Left ventricle myocardium inferior (tissue), 1 donor: ENCODE results near the gene ART5. TPM values are rescaled to one million over a fixed set of nuclear protein-coding genes. Genes with fewer than 3 reads are reported as not detected.
"Not testable (repeated sequence)": the region's sequence is repeated elsewhere in the genome, so short reads cannot be mapped to it uniquely, and the experiment has no call there.

Experiments
- DNase-seq: peaks from one replicate; pipeline ENCODE4 v3.0.0-alpha.2; 2020
- H3K27ac ChIP-seq: fragments of 200-600 bp; replicated peaks from 2 replicates; pipeline ENCODE4 v1.8.0; 2021
- H3K27me3 ChIP-seq: fragments of 200-600 bp; 2 replicates; pipeline ENCODE4 v1.8.0; 2021; ENCODE audit warnings: low read depth
- H3K36me3 ChIP-seq: fragments of 200-600 bp; 2 replicates; pipeline ENCODE4 v1.8.0; 2021
- H3K4me1 ChIP-seq: fragments of 200-600 bp; 2 replicates; pipeline ENCODE4 v1.8.0; 2021
- H3K4me3 ChIP-seq: fragments of 200-600 bp; 2 replicates; pipeline ENCODE4 v1.8.0; 2021; ENCODE audit warnings: mild to moderate bottlenecking, moderate library complexity
- H3K9me3 ChIP-seq: fragments of 200-600 bp; replicated peaks from 2 replicates; pipeline ENCODE4 v1.8.0; 2021
- intact Hi-C: fragments of 100-400 bp; cut with micrococcal nuclease; formaldehyde crosslinking; loops from one replicate; pipeline ENCODE4 v1.11.0; 2022
- total RNA-seq: library from RNA; stranded (reverse); fragmentation: NEBNext Ultra II Directional; extraction: Animal tissue kit (Norgen Biotek cat#: 25700); gene quantifications from one replicate; pipeline ENCODE4 v1.2.1, GENCODE V29; 2021
- TF ChIP-seq, protein P1 (sequence below): fragments of 200-600 bp; IDR thresholded peaks from 2 replicates; pipeline ENCODE4 v1.8.0; 2021; ENCODE audit warnings: antibody characterized with exemption, mild to moderate bottlenecking, borderline replicate concordance
- donor health status: DM: no; HTN: yes; CAD: no; lungs with severe emphysema.

The ART5 gene
- total RNA-seq, 1 donor from 2014 or later: 1.4 TPM

DNA sequence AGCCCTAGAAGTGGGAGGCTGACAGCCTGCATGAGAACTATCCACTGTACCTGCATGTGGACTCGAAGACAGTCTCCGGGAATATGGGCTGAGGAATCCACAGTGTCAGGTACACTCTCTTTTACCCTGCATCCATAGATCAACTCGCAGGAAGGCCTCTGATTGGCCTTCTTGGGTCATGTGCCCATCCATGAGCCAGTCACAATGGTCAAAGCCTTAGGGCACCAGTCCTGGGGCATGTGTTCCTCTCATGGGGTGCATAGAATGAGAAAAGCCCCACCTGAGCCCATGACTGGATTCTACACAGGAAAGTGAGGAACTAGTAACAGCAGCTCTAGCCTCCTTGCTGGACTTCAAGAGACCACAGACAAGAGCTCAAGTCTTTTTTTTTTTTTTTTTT, 13.8 kb upstream of the ART5 start:
- intact Hi-C loops: no loop called here
- Histone ChIP-seq H3K4me3 (no peak overlapping the region), H3K27me3 (no peaks in the 10 kb centered on the region), H3K4me1 (no peaks in the 10 kb centered on the region), H3K36me3 (no peaks in the 10 kb centered on the region), H3K27ac (no peak overlapping the region), H3K9me3 (no peaks in the 10 kb centered on the region)
- TF ChIP-seq, protein P1, sequence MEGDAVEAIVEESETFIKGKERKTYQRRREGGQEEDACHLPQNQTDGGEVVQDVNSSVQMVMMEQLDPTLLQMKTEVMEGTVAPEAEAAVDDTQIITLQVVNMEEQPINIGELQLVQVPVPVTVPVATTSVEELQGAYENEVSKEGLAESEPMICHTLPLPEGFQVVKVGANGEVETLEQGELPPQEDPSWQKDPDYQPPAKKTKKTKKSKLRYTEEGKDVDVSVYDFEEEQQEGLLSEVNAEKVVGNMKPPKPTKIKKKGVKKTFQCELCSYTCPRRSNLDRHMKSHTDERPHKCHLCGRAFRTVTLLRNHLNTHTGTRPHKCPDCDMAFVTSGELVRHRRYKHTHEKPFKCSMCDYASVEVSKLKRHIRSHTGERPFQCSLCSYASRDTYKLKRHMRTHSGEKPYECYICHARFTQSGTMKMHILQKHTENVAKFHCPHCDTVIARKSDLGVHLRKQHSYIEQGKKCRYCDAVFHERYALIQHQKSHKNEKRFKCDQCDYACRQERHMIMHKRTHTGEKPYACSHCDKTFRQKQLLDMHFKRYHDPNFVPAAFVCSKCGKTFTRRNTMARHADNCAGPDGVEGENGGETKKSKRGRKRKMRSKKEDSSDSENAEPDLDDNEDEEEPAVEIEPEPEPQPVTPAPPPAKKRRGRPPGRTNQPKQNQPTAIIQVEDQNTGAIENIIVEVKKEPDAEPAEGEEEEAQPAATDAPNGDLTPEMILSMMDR: no peak
- DNase-seq: no peak

DNA sequence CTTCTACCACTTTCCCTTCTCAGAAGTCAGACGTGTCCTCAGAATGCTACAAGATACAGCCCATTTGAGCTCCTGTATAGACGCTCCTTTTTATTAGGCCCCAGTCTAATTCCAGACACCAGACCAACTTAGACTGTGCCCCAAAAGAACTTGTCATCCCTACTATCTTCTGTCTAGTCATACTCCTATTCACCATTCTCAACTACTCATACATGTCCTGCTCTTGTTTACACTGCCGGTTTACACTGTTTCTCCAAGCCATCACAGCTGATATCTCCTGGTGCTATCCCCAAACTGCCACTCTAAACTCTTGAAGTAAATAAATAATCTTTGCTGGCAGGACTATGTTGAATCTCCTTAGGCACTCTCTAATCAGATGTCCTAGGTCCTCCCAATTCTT, 10.7 kb upstream of the ART5 start:
- H3K27me3 ChIP-seq, intact Hi-C loops, H3K9me3 ChIP-seq, H3K4me1 ChIP-seq, DNase-seq, H3K27ac ChIP-seq, H3K36me3 ChIP-seq, H3K4me3 ChIP-seq: not testable (repeated sequence)

DNA sequence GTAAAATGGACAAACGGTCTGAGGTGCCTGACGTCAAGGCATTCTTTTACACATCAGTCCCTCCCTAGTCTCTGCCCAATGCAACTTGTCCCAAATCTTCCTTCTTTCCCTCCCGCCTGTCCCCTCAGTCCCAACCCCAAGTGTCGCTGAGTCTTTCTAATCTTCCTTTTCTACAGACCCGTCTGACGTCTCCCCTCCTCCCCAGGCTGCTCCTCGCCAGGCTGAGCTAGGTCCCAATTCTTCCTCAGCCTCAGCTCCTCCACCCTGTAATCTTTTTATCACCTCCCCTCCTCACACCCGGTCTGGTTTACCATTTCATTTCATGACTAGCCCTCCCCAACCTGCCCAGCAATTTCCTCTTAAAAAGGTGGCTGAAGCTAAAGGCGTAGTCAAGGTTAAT, 7.6 kb upstream of the ART5 start:
- DNase-seq, H3K27me3 ChIP-seq, H3K36me3 ChIP-seq, H3K9me3 ChIP-seq, H3K27ac ChIP-seq, intact Hi-C loops, H3K4me3 ChIP-seq: not testable (repeated sequence)
- H3K4me1 ChIP-seq: peaks cover 15% of the 10 kb centered on the region

DNA sequence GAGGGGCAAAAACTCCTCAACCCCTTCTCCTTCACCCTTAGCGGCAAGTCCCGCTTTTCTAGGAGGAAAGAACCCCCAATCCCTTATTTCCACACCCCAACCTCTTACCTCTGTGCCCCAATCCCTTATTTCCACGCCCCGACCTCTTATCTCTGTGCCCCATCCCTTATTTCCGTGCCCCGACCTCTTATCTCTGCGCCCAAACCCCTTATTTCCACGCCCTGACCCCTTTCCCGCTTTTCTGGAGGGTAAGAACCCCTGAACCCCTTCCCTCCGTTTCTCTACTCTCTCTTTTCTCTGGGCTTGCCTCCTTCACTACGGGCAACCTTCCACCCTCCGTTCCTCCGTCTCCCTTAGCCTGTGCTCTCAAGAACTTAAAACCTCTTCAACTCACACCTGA, 7.1 kb upstream of the ART5 start:
- H3K27ac ChIP-seq, intact Hi-C loops: not testable (repeated sequence)

DNA sequence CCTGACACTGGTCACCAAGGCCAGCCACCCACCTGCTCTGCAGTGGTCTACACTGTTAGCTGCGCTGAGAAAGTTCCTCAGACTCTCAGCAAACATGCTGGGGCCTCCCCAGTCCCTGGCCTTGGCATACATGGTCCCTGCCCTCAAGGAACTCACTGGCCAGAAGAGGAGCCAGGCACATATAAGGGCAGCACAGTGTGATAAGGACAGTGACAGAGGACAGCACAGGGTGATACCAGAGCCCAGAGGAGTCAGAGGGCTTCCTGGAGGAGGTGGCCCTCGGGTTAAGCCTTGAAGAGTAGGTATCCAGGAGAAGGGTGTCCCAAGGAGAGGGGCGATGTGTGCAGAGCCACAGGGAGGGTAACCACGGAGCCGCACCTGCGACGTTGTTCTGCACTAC, 3.8 kb upstream of the ART5 start:
- no peak for DNase-seq
- Histone ChIP-seq H3K9me3 (no peaks in the 10 kb centered on the region), H3K4me1 (peaks cover 39% of the 10 kb centered on the region), H3K27ac (peak overlapping the region; percentile 92), H3K27me3 (peaks cover 9% of the 10 kb centered on the region), H3K36me3 (no peaks in the 10 kb centered on the region), H3K4me3 (peak overlapping the region; percentile 42)
- TF ChIP-seq, protein P1: no peak
- intact Hi-C loops: no loop called here

More for the DNA sequence above, 7.1 kb upstream of the ART5 start:
- H3K9me3 ChIP-seq, DNase-seq, H3K36me3 ChIP-seq, H3K4me3 ChIP-seq, H3K27me3 ChIP-seq: not testable (repeated sequence)
- peaks cover 20% of the 10 kb centered on the region for H3K4me1 ChIP-seq

DNA sequence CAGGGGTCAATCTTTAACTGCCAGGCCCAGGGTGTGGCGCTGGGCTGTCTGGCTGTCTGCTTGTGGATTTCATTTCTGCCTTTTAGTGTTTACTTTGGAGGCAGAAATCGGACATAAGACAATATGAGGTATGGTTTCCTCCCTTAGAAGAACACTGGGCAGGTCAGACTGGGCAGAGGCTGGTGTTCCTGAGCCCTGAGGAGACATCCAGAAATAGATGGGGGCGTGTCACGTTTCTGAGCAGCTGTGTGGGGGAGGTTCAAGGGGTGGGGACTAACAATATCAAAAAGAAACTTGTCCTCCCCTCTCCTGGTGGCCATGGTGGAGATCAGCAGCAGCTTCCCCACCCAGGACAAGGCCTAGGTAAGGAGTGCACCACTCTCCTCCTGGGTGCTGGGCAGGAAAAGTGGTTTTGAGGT, 3.0 kb upstream of the ART5 start, which contains the start of gene ART1:
Gene ART1, plus strand, starts transcription at position 312 of the 419 bp plus-strand sequence. CDS start 14,086 bp downstream, outside the sequence.
- H3K4me3 ChIP-seq: peak within 1 kb of the TSS; percentile 42
- H3K36me3 ChIP-seq: no peaks in the 10 kb centered on the region
- DNase-seq: peak; percentile 56
- peak within 1 kb of the TSS; percentile 92 for H3K27ac ChIP-seq
- H3K4me1 ChIP-seq: peaks cover 39% of the 10 kb centered on the region
- TF ChIP-seq, protein P1: peak; percentile 42
- H3K9me3 ChIP-seq: no peaks in the 10 kb centered on the region
- H3K27me3 ChIP-seq: peaks cover 9% of the 10 kb centered on the region
- intact Hi-C loops: no loop called here

DNA sequence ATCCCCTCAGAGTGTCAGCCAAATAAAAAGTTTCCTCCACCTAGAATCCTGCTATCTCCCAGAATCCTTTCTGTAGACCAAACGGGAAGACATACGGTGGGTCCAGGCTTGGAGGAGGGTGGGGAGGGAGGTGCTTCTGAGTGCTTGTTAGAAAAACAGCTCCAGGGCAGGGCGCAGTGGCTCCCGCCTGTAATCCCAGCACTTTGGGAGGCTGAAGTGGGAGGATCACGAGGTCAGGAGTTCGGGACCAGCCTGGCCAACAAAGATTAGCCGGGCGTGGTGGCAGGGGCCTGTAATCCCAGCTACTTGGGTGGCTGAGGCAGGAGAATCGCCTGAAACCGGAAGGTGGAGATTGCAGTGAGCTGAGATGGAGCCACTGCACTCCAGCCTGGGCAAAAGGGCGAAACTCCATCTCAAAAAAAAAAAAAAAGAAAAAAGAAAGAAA, 1.3 kb upstream of the ART5 start:
- intact Hi-C loops, H3K9me3 ChIP-seq, H3K27me3 ChIP-seq, DNase-seq, H3K36me3 ChIP-seq: not testable (repeated sequence)
- H3K4me3 ChIP-seq: peak overlapping the region; percentile 81
- peaks cover 39% of the 10 kb centered on the region for H3K4me1 ChIP-seq
- peak overlapping the region; percentile 92 for H3K27ac ChIP-seq
